GM19324 (cell line): ENCODE results near the gene DPP10.

Experiments used
- ATAC-seq: cut with Tn5 transposase; IDR thresholded peaks from one replicate; pipeline ENCODE4 v1.9.1; 2021; ENCODE audit warnings: mild to moderate bottlenecking, moderate library complexity; ENCODE audit not compliant: unreplicated experiment, low FRiP score

DPP10 gene

DNA sequence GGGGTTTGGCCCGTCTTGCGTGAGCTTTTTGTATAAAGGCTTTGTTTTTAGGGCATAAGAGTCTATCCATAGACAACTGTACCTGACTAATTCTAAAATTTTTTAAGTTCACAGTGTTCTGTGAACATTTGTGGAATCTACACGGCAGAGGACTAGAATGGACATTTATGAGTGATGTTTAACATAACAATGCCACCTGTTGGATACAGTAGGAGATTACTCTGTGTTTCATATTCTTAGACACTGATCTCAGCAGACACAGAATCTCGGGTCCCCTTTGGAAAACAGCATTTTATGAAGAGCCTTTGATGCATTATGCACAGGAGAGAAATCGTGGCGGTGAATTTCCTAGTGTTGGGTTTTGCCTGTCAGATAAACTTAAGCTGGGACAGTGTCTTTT, 752.2 kb downstream of the DPP10 start:
- ATAC-seq: no peak

DNA sequence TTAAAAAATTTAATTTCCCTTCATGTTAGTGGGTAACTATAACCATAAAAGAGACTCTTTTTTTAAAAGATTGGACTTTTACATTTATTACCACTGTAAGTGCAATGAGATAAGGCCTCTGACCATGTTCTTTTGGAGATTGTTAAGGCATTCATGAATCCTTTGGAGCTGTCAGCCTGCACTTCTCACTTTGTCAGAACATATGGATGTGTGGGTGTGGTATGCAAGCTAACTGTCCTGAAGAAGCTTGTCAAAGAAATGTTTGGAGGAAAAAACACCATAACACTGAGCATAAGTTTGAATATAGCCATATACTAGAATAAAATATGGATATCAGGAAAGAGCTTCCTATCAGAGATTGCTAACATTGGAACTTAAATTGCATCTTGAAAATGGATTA, 754.1 kb downstream of the DPP10 start:
- no peak for ATAC-seq

DNA sequence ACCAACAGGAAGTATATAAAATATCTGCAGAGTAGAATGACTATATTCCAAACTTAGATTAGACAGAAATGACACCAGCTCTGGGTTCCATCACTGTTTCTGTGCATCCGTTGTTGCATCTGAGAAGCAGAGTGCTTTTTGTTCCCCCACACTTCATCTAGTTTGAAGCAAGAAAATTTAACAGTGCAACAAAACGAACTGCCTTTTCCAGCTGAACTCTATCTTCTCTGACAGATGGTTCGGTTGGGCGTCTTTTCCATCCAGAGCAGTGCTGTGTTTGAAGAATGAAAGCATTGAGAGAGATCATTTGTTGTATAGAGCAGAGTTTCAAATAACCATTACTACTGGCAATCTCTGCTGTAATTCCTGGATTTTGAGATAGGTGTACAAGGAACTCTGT, 757.5 kb downstream of the DPP10 start:
- ATAC-seq: no peak

DNA sequence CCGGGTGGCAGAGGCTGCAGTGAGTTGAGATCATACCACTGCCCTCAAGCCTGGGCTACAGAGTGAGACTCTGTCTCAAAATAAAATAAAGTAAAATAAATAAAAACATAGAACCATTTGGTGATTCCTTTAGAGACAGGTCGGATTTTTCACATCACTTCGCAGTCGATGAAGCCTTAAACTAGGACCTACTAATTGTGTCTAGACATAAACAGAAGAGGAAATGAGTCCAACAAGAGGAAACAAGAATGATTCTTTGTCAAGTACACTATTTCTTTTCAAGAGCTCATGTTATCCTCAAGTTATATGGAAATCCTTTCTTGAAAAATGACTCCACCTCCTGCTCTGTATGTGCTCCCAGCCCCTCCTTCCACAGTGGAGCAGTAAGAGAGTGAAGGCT, 758.9 kb downstream of the DPP10 start:
- ATAC-seq: no peak

DNA sequence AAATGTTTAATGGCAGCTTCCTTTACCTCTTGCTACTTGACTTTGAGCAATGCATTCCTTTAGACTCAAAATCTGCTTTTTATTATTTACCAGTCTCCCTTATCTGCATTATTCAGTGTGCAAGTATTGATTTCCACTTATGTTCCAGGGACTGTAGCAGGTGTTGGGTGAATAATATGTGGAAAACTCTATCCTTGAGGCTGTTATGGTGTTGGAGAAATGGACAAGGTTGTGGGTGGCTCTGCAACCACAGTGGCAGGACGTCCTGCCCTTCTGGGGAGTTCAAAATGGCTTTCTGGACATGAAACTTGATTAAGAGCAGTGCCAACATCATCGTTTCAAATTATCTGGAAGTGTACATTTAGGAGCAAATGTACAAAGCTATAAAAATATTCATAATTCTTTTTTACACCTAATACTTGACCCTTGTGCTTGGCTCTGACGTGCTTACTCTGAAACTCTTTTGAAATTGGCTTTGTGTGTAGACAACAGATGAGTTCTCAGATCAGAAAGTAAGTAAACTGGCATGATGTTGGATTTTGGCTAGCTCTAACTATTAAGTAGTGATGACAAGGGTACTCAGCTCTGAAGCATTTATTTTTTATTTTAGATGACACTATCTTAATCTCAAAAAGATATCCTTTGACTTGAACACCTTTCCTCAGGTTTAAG, 766.2 kb downstream of the DPP10 start:
- no peak for ATAC-seq

DNA sequence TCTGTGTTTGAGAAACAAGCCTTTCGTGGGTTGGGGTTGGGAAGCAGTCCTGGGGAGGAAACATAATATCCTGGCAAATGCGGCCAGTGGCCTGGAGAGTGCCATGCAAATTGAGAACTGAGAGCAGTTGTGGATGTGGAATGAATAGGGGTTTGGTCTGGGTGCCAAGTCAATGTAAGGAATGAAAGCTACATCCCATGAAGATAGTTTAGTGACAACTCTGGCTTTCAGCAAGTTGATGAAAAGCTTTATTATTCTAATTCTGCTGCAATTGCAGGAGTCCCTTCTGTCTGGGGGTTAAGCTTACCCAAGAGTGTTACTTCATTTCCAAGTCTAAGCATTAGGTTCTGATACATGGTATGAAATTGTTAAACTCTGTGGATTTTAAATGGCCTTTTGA, 771.6 kb downstream of the DPP10 start:
- no peak for ATAC-seq

DNA sequence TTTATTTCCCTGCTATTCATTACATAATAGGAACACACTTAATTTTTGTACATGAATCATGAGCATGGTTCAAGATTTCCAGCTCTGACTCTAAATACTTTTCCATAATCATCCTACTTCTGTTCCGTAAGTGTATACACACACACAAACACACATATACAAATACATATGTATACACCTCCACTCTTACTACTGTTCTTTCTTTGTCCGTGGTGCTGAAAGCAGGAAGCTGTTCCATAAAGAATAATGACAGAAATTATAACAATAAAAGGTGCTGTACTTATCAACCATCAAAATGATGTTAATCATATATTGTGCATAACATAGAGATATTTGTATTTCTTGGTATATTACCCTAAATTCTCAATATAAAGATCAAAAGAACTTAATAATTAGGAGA, 776.9 kb downstream of the DPP10 start:
- ATAC-seq: no peak

DNA sequence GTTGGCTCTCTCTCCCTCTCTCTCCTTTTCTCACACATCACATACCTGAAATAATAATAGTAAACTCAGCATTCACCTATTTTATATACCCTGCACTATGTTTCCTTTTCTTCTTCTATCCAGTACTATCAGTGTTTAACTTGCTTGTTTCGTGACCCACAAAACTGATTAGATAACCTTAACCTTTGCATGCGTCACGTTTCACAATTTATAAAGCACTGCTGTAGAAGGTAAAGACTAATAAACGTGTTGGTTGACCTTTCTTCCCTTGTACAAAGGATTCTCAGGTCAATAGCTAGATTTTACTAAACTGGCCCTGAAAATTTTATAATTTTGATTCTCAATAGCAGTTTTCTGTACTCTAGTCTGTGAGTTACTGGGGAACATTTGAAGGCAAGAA, 791.7 kb downstream of the DPP10 start:
- ATAC-seq: no peak

DNA sequence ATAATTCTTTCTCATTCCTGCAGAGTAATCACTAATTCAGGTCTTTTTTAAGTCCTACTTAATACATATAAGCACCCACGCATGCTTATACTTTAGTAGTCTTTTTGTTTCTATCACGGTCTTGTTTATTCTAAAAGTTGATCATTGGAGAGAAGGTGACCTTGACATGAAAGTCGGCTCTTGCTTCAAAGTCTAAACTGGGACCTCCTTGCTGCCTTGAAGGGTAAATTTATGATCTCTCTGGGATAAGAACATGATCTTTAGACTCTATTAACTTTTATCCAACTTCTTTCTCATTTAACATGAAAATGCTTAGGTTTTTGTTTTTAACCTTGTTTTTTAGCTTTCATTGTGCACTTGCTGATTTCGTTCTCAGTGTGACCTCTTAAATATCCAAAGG, 792.3 kb downstream of the DPP10 start:
- ATAC-seq: no peak

DNA sequence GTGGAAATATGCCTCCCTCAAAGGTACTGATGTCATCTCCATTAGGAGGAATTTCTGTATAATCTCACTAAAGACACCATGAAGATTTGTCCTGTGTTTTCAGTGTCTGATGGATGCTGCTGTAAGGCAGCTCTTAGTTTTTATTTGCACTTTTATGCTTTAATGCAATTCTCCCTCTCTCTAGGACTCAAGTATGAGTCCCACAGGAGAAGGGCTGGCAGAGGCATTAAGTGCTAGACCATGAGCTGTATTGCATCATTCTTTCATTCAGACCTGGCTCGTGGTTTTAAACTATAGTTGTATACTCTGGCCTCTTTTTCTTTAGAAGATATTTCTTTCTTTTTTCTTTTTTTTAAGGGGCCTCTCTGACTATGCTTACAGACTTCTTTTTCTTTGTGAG, 805.6 kb downstream of the DPP10 start:
- ATAC-seq: no peak

DNA sequence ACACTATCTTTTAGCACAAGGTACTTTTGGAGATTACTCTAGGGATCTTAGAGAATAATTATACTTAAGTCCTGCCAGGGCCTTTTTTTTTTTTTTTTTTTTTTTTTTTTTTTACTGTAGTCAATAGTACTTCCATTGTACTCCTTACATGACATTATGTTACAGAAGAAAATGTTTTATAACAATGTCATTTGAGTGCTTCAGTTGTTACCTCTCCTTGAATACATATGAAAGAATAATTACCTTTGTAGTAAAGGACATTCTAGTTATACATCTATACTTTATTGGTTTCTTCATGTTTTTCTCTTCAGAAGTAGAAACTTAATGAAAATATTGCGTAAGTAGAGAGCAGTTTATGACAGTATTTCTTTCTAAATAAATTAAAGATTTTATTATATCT, 834.9 kb downstream of the DPP10 start:
- no peak for ATAC-seq

DNA sequence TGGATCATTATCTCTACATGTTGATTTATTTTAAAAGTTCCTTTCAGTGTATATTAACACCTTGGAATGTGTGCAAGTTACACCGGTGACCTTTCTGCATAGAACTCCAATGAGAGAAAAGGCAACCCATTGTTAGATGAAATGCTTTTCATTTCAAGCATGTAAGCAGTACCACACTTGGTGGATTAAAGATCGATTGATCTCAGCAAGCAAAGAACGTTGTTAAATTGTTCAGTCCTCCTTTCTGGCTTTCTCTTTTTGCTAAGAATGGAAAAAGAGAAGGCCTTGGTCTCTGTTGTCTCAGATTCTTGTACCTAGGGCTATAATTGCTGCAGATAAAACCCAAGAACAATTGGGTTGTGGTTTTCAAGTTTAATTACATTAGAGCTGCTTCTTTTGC, 843.0 kb downstream of the DPP10 start:
- no peak for ATAC-seq

DNA sequence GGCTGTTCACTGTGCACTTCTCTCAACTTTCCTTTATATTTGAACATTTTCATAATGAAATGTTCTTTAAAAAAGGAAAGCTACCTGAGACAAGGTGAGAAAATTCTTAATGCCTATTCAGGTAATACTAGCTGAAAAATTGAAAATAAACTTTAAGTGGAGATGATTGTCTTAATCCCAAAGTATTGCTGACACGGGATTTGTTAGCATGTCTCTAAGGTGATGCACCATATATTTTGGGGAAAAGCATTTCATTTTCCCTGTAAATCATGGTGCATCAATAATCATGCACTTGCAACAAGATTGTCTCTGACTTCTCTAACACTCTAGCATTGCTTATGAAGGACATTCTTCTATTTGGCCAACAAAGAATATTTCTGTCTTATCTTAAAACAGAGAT, 848.0 kb downstream of the DPP10 start:
- no peak for ATAC-seq

DNA sequence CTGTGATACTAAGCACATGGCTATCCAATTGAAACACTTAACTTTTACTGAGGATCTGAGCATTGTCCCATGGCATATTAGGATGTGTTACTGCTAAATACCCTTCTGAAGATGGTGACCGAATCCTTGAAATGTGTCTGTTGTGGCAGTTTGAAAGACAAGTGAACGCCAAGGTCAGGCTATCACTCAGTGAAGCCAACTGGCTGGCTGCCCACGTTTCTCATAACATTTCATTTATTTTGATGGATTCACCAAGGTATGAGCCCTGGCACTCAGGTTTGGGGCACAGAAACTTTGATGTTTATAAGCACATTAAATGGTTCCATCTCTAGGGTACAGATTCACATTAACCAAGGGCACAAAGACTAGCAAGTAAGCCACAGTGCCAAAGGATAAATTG, 850.3 kb downstream of the DPP10 start:
- ATAC-seq: no peak

DNA sequence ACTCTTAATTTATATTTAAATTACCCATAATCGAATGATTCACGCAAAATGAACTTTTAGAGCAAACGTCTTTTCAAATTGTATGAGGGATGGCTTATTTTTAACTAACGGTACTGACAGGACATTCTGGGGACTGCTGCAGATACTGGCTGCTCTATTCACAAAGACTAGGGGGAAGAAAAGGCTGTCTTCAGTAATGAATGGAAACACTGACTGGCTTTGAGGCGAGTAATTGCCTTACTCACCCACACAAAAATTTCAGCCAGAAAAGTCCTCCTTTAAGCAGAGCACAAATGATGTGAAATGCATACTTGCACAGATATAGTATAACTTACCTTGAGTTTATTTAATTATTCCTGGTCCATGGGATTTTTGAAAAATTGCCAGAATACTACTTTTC, 852.6 kb downstream of the DPP10 start:
- ATAC-seq: no peak

DNA sequence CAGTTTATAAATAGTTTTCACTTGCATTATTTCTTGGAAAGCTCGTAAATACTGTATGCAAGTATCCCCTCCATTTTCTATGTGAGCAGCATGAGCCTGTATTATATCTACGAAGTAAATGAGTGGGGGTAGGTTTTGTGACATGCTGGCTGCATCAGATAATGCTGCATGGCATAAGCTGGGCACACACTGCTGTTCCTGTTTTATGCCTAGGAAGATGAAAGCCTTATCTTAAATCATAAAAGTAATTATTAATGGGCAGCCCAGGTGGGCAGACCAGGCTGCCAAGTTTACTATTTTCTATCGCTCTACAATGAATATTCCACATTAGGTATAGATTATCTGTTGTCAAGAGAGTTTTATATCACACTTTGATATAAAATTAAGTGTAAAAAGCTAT, 854.6 kb downstream of the DPP10 start:
- no peak for ATAC-seq

DNA sequence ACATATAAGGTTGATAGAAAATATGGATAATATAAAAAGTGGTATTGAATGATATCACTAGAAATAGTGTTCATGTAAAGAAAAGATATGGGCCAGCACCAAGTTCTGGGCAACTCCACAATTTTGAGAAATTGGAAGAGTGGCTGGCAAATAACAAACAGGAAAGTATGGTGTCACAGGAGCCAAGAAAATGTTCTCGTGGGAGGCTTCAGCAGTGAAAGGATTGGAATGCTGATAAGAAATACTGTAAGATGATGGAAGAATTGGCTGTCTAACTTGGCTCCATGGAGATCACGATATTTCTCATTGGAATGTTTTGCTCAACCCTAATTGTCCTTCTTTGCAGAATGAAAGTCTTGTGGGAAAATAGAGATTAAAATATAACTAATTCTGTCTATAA, 856.8 kb downstream of the DPP10 start:
- ATAC-seq: no peak

DNA sequence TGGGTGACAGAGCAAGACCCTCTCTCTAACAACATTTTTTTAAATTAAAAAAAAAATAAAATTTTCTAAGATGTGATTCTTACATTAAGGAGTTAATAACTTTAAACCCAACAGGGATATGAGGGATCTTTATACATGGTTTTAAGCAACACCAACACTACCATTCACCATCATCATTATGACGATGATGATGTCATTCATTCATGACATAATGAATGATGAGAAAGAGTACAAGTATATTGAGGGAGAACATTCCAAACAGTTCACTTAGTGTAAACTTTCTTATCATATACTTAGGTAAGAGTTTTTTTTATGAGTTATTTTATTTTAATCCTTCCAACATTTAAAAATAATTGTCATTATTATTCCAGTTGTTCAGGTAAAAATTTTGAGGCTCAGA, 863.3 kb downstream of the DPP10 start:
- no peak for ATAC-seq

DNA sequence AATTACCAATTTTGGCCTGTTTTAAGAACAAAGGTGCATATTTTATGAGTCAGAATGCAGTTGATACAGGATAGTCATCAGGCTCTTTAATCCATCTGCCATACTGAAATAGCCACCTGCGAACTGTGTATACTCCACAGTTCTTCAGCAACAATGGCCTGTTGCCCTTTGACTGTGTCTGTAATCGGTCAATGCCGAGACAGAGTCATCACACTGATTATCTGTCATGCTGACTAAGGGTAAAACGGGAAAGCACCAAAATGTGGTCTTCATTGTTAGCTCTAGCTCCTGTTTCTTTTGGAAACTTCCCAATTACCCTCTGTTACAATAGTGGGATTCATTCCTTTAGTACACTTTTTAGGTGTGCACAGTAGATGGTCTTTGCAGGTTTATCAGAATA, 871.7 kb downstream of the DPP10 start:
- no peak for ATAC-seq

DNA sequence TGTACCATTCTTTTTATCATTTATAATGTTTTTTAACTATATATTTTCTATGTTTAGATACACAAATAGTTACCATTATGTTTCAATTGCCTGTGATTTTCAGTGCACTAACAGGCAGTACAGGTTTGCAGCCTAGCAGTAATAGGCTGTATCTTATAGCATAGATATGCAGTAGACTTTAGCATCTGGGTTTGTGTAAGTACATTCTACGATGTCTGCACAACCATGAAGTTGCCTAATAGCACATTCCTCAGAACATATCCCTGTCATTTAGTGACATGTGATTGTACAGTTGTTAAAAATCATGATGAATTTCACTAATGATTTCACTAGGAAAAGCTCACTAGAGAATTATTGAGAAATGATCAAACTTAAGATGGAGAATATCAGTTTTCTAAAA, 884.6 kb downstream of the DPP10 start:
- no peak for ATAC-seq

DNA sequence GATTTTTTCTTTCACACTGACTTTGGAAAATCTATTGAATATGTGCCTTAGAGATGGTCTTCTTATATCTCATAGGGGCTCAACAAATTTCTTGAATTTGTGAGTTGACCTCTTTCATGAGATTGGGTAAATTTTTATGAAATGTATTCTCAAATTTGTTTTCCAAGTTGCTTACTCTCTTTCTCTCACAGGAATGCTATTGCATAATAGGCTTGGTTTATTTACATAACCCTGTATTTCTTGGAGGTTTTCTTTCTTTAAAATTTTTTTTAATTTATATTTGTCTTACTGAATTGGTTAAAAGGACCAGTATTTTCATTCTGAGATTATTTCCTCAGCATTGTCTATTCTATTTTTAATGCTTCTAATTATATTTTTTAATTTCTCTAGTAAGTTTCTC, 917.1 kb downstream of the DPP10 start:
- no peak for ATAC-seq

DNA sequence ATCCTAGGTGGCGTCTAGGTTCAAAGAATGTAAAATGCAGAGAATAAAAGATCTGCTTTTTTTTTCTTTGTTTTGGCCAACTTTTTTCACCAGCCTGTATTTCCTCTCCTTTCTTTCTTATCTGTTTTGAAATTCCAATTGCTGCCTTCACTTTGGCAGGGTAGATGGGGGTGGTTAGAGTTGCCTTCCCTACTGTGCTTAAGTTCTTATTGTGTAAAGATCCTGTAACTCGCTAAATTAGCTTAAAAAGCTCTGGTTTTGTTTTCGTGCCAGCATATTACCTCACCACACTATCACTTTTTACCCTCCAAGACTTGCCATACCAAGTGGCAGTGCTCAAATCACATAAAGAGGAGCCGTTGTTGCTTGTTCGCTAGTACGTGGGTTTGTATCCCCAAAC, 921.7 kb downstream of the DPP10 start:
- ATAC-seq: no peak

DNA sequence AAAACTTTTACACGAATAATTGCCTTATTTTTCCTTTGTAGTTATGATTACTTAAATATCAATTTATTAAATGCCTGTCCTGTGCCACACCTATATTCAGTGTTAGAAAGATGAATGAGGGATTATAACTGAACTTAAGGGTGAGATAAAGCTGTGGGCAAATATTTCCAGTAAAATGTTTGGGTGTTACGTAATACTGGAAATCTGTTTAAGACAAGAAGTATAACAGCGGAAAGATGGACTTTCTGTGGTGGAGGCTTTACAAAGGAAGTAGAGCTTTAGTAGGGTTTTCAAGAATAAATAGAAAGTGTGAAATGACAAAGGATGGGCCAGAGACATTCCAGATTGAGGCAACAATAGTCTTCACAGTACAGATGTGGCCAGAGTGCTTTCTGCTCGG, 927.0 kb downstream of the DPP10 start:
- no peak for ATAC-seq
